GM10266 (cell line): ENCODE results near the gene USP48.

Source experiments
- DNase-seq: peaks from one replicate; pipeline ENCODE4 v3.0.0; 2012; ENCODE audit errors: extremely low spot score
- CTCF ChIP-seq: IDR thresholded peaks from 2 replicates; pipeline ENCODE4 v1.5.1; 2012; ENCODE audit warnings: mild to moderate bottlenecking, low read depth; ENCODE audit not compliant: control insufficient read depth, insufficient read depth; ENCODE audit errors: missing control alignments

Gene USP48

GRCh38 chr1:21668951-21669257, 114.0 kb downstream of the USP48 start:
- DNase-seq, result no peak
- TF ChIP-seq CTCF, result no peak

- peak; percentile 37 for TF ChIP-seq CTCF
Measured at GRCh38 chr1:21668232-21668950, 114.6 kb downstream of the USP48 start.

GRCh38 chr1:21667348-21668231, 115.4 kb downstream of the USP48 start:
- no peak for DNase-seq
- TF ChIP-seq CTCF, result no peak

More at GRCh38 chr1:21668232-21668950, 114.6 kb downstream of the USP48 start:
- no peak for DNase-seq

GRCh38 chr1:21666576-21667320, 116.2 kb downstream of the USP48 start:
- no peak for DNase-seq
- no peak for TF ChIP-seq CTCF

DNA sequence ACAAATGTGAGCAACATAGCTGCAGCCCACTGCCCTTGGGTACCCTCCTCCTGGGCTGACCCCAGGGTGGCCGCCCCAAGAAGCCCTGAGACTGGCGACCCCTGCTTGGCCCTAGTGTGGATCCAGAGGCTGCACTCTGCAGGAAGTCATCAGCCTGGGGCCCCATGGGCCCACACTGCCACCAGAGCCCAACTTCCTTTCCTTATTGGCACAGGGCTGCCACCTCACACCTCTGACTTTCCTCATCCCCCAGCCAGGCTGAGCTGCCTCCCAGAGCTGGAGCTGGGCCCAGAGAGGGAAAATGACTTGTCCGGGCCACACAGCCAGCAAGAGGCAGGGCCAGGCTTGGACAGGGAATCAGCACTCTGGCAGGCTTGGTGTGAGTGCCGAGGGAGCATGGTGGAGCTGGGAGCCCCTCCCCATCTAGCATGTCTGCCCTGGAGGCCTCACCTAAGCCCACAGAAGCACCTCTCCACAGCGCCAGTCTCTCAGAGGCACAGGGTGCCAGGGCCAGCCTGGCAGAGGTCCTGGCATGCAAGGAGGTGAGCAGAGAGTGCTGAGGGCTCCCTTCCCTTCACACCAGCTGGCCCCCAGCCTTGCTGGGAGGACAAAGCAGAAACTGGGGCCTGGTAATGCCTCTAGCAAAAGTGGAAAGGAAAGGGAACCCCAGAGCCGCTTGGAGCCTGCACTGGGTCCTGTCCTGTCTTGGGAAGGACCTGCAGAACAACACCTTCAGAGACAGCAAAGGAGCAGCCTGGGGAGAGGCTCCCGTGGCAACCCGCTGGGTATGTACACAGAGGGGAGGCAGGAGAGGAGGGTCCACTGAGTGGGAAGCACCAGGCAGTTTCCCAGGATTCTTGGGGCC, 117.0 kb downstream of the USP48 start:
- no peak for TF ChIP-seq CTCF
- no peak for DNase-seq

DNA sequence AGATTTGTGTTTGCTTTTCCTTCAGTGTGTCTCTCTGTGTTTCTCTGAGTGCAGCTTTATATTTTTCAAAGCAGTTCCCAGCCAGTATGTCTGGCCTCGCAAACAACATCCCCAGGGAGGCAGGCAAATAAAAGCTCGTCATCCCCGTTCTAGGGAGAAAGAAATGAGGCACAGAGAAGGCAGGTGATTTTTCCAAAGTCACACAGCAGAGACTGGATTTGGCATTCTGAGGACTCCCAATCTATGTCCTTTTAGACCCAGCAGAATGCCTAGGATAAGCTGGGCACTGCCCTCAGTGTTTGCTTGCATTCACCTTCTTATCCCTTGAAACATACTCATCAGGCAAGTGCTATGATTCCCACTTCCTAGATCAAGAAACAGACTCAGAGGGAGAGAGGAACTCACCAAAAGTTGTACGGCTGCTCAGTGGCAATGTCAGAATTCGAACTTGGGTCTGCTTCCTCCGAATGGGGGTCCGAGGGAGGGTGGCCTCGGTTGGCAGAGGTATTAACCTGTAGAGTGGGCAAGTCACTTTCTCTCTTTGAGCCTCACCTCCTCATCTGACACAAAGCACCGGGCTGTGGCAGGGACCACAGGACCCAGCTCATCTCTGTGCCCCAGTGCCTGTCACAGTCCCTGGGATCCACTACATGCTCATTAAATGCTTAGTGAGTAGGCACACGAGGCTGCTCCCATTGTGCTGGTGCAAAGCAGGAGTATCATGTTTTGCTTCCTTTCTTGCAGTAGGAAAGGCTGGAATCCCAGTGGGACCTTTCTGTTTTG, 118.0 kb downstream of the USP48 start:
- TF ChIP-seq CTCF, result no peak
- DNase-seq, result no peak
